ENCODE measurements around the gene LRIG1. TPM values are rescaled to one million over a fixed set of nuclear protein-coding genes. Genes with fewer than 3 reads are reported as not detected.

LRIG1 gene
- total and polyA plus RNA-seq, 5 experiments from 2014 or later: 4.9 to 13.0 (median 11.1) TPM

- peaks cover 4 to 27% (median 10%) of the 10 kb centered on the region in 5 donors for H3K27me3 Mint-ChIP-seq
- peak overlapping the region in 8 of 10 donors; percentile 4 to 90 (median 78) for H3K4me3 Mint-ChIP-seq
- peaks cover 0 to 2% (median 0%) of the 10 kb centered on the region in 9 donors for H3K9me3 Mint-ChIP-seq
- no peak for DNase-seq
- H3K36me3 Mint-ChIP-seq: peaks cover 0 to 2% (median 0%) of the 10 kb centered on the region in 3 donors
- POLR2A ChIA-PET: interaction anchor here (0.5 kb wide), 1 partner anchor 174 kb away, joined by 7 read pairs; no protein-coding TSS in a partner anchor
- peak overlapping the region in 1 of 10 donors; percentile 38 for H3K27ac Mint-ChIP-seq
- ATAC-seq: no peak
- peaks cover 13 to 38% (median 34%) of the 10 kb centered on the region in 4 donors for H3K4me1 Mint-ChIP-seq
Measured at GRCh38 chr3:66502245-66502874, 1.5 kb upstream of the LRIG1 start.

GRCh38 chr3:66501483-66502244, 842 bp upstream of the LRIG1 start:
- ATAC-seq (no peak), DNase-seq (no peak)
- Mint-ChIP-seq H3K9me3 (peaks cover 0 to 2% (median 0%) of the 10 kb centered on the region in 9 donors), H3K4me3 (peak overlapping the region; percentile 77 to 91 (median 88)), H3K27ac (peak overlapping the region in 6 of 10 donors; percentile 33 to 85 (median 66)), H3K36me3 (peaks cover 0 to 2% (median 0%) of the 10 kb centered on the region in 3 donors), H3K4me1 (peaks cover 15 to 43% (median 39%) of the 10 kb centered on the region in 4 donors), H3K27me3 (peaks cover 4 to 27% (median 10%) of the 10 kb centered on the region in 5 donors)
- POLR2A ChIA-PET: no interaction called here

- Mint-ChIP-seq H3K36me3 (peaks cover 0 to 2% (median 0%) of the 10 kb centered on the region in 3 donors), H3K4me3 (peak overlapping the region; percentile 77 to 96 (median 92)), H3K9me3 (peaks cover 0 to 2% (median 0%) of the 10 kb centered on the region in 9 donors), H3K4me1 (peaks cover 19 to 59% (median 54%) of the 10 kb centered on the region in 4 donors), H3K27me3 (peaks cover 4 to 40% (median 10%) of the 10 kb centered on the region in 5 donors), H3K27ac (peak overlapping the region in 5 of 10 donors; percentile 56 to 86 (median 65))
- POLR2A ChIA-PET: no interaction called here
- DNase-seq (peak in 6 of 10 donors; percentile 7 to 28 (median 25)), ATAC-seq (peak; percentile 5 to 23)
Measured at GRCh38 chr3:66499881-66500575, 794 bp downstream of the LRIG1 start.

GRCh38 chr3:66498687-66499621, 1.9 kb downstream of the LRIG1 start:
- peaks cover 24 to 69% (median 61%) of the 10 kb centered on the region in 4 donors for H3K4me1 Mint-ChIP-seq
- H3K36me3 Mint-ChIP-seq: peaks cover 0 to 2% (median 0%) of the 10 kb centered on the region in 3 donors
- peak overlapping the region in 5 of 10 donors; percentile 11 to 86 (median 52) for H3K27ac Mint-ChIP-seq
- DNase-seq (no peak), ATAC-seq (no peak)
- POLR2A ChIA-PET: no interaction called here
- H3K9me3 Mint-ChIP-seq: peaks cover 0 to 2% (median 0%) of the 10 kb centered on the region in 9 donors
- H3K27me3 Mint-ChIP-seq: peaks cover 4 to 41% (median 10%) of the 10 kb centered on the region in 5 donors
- peak overlapping the region; percentile 77 to 96 (median 92) for H3K4me3 Mint-ChIP-seq

GRCh38 chr3:66497985-66498671, 2.7 kb downstream of the LRIG1 start:
- Mint-ChIP-seq H3K27me3 (peaks cover 4 to 43% (median 5%) of the 10 kb centered on the region in 5 donors), H3K27ac (peak overlapping the region in 2 of 10 donors; percentile 4 to 50), H3K36me3 (peaks cover 0 to 2% (median 0%) of the 10 kb centered on the region in 3 donors), H3K4me1 (peaks cover 26 to 75% (median 62%) of the 10 kb centered on the region in 4 donors), H3K9me3 (peaks cover 0 to 2% (median 0%) of the 10 kb centered on the region in 9 donors), H3K4me3 (peak overlapping the region in 8 of 10 donors; percentile 22 to 96 (median 92))
- no peak for DNase-seq
- ATAC-seq: no peak
- POLR2A ChIA-PET: no interaction called here

- H3K4me1 Mint-ChIP-seq: peaks cover 26 to 76% (median 60%) of the 10 kb centered on the region in 4 donors
- DNase-seq (peak in 2 of 10 donors; percentile 19 to 31), ATAC-seq (no peak)
- H3K27ac Mint-ChIP-seq: peak overlapping the region in 5 of 10 donors; percentile 4 to 91 (median 74)
- peak overlapping the region in 5 of 10 donors; percentile 43 to 94 (median 56) for H3K4me3 Mint-ChIP-seq
- H3K27me3 Mint-ChIP-seq: peaks cover 4 to 44% (median 5%) of the 10 kb centered on the region in 5 donors
- POLR2A ChIA-PET: no interaction called here
- H3K36me3 Mint-ChIP-seq: peaks cover 0 to 2% (median 0%) of the 10 kb centered on the region in 3 donors
- H3K9me3 Mint-ChIP-seq: peaks cover 0 to 2% (median 0%) of the 10 kb centered on the region in 9 donors
Measured at GRCh38 chr3:66497288-66497984, 3.4 kb downstream of the LRIG1 start.

GRCh38 chr3:66496746-66497145, 4.1 kb downstream of the LRIG1 start:
- peak overlapping the region in 7 of 10 donors; percentile 8 to 61 (median 22) for H3K4me3 Mint-ChIP-seq
- POLR2A ChIA-PET: no interaction called here

GRCh38 chr3:66496301-66496700, 4.5 kb downstream of the LRIG1 start:
- H3K27ac Mint-ChIP-seq: peak overlapping the region in 3 of 10 donors; percentile 4 to 28 (median 7)
- ATAC-seq (no peak), DNase-seq (no peak)
- H3K27me3 Mint-ChIP-seq: peaks cover 2 to 44% (median 5%) of the 10 kb centered on the region in 5 donors
- H3K4me1 Mint-ChIP-seq: peaks cover 26 to 79% (median 60%) of the 10 kb centered on the region in 4 donors
- peaks cover 0 to 2% (median 0%) of the 10 kb centered on the region in 9 donors for H3K9me3 Mint-ChIP-seq
- peak overlapping the region in 2 of 10 donors; percentile 22 to 30 for H3K4me3 Mint-ChIP-seq
- POLR2A ChIA-PET: no interaction called here
- peaks cover 0 to 2% (median 0%) of the 10 kb centered on the region in 3 donors for H3K36me3 Mint-ChIP-seq

More at GRCh38 chr3:66496746-66497145, 4.1 kb downstream of the LRIG1 start:
- peak overlapping the region in 5 of 10 donors; percentile 4 to 91 (median 74) for H3K27ac Mint-ChIP-seq
- H3K4me1 Mint-ChIP-seq: peaks cover 26 to 83% (median 64%) of the 10 kb centered on the region in 4 donors
- H3K36me3 Mint-ChIP-seq: peaks cover 0 to 2% (median 0%) of the 10 kb centered on the region in 3 donors
- peaks cover 0 to 2% (median 0%) of the 10 kb centered on the region in 9 donors for H3K9me3 Mint-ChIP-seq
- H3K27me3 Mint-ChIP-seq: peaks cover 2 to 44% (median 5%) of the 10 kb centered on the region in 5 donors
- no peak for ATAC-seq
- peak in 1 of 10 donors; percentile 11 for DNase-seq

GRCh38 chr3:66495668-66496045, 5.2 kb downstream of the LRIG1 start:
- peaks cover 0 to 2% (median 0%) of the 10 kb centered on the region in 9 donors for H3K9me3 Mint-ChIP-seq
- H3K4me1 Mint-ChIP-seq: peaks cover 23 to 81% (median 57%) of the 10 kb centered on the region in 4 donors
- no peak for DNase-seq
- peaks cover 1 to 44% (median 4%) of the 10 kb centered on the region in 5 donors for H3K27me3 Mint-ChIP-seq
- H3K4me3 Mint-ChIP-seq: peak overlapping the region in 3 of 10 donors; percentile 24 to 55 (median 29)
- POLR2A ChIA-PET: no interaction called here
- no peak for ATAC-seq
- peaks cover 0 to 2% (median 0%) of the 10 kb centered on the region in 3 donors for H3K36me3 Mint-ChIP-seq
- no peak overlapping the region for H3K27ac Mint-ChIP-seq

- H3K36me3 Mint-ChIP-seq: peaks cover 0 to 2% (median 0%) of the 10 kb centered on the region in 3 donors
- H3K9me3 Mint-ChIP-seq: peaks cover 0 to 2% (median 0%) of the 10 kb centered on the region in 9 donors
- peak overlapping the region in 5 of 10 donors; percentile 1 to 64 (median 29) for H3K4me3 Mint-ChIP-seq
- ATAC-seq (no peak), DNase-seq (no peak)
- peaks cover 1 to 42% (median 4%) of the 10 kb centered on the region in 5 donors for H3K27me3 Mint-ChIP-seq
- POLR2A ChIA-PET: no interaction called here
- H3K27ac Mint-ChIP-seq: peak overlapping the region in 2 of 10 donors; percentile 9 to 20
- H3K4me1 Mint-ChIP-seq: peaks cover 23 to 86% (median 61%) of the 10 kb centered on the region in 4 donors
Measured at GRCh38 chr3:66494959-66495667, 5.7 kb downstream of the LRIG1 start.
